ENCODE data around the gene EVA1C. TPM values are rescaled to one million over a fixed set of nuclear protein-coding genes. Genes with fewer than 3 reads are reported as not detected.

EVA1C gene
- total and polyA plus RNA-seq, 3 donors from 2014 or later = 28.4 to 47.0 (median 44.2) TPM

DNA sequence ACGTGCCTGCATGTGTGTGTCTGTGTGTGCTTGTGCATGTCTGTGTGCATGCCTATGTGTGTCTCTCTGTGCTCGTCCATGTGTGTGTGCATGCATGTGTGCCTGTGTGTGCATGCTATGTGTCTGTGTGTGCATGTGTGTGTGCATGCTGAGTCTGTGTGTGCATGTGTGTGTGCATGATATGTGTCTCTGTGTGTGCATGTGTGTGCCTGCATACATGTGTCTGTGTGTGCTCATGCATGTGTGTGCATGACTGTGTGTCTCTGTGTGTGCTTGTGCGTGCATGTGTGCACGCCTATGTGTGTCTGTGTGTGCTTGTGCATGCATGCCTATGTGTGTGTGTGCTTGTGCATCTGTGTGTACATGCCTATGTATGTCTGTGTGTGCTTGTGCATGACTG, 120.5 kb downstream of the EVA1C start:
- no peaks in the 10 kb centered on the region for H3K9me3 ChIP-seq
- no peak overlapping the region for H3K4me3 ChIP-seq
- H3K4me1 ChIP-seq = no peaks in the 10 kb centered on the region
- intact Hi-C loops (cut with DNase I; ENCODE audit: low total_unique reads) = no loop called here
- 77 to 83% methylated on average over 4 of the region's 4 CpGs for WGBS, 2 donors
- no peaks in the 10 kb centered on the region for H3K27me3 ChIP-seq
- TF ChIP-seq, protein P1, sequence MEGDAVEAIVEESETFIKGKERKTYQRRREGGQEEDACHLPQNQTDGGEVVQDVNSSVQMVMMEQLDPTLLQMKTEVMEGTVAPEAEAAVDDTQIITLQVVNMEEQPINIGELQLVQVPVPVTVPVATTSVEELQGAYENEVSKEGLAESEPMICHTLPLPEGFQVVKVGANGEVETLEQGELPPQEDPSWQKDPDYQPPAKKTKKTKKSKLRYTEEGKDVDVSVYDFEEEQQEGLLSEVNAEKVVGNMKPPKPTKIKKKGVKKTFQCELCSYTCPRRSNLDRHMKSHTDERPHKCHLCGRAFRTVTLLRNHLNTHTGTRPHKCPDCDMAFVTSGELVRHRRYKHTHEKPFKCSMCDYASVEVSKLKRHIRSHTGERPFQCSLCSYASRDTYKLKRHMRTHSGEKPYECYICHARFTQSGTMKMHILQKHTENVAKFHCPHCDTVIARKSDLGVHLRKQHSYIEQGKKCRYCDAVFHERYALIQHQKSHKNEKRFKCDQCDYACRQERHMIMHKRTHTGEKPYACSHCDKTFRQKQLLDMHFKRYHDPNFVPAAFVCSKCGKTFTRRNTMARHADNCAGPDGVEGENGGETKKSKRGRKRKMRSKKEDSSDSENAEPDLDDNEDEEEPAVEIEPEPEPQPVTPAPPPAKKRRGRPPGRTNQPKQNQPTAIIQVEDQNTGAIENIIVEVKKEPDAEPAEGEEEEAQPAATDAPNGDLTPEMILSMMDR (IDR thresholded peaks at IDR 0.05) = no peak
- TF ChIP-seq POLR2A (IDR thresholded peaks at IDR 0.05) = no peak
- no peak for DNase-seq
- no peak overlapping the region for H3K27ac ChIP-seq
- no peaks in the 10 kb centered on the region for H3K36me3 ChIP-seq (ENCODE audit: low read depth, missing control alignments)

DNA sequence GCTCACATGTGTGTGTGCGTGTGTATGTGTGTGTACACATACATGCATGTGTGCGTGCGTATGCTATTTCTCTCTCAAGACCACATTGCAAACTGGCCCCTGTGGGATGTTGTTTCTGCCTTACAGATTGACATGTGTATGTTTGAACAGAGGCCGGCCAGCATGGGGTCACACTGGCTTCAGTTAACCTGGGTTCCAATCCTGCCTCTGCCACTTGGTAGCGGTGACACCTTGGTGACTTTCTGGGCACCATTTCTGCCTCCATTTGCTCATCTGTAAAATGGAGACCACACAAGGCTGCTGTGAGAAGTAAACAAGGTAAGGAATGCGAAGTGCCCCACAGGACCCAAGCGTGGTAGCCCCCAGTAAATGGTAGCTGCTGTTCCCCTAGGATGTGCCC, 121.1 kb downstream of the EVA1C start:
- Histone ChIP-seq H3K27me3 (no peaks in the 10 kb centered on the region), H3K27ac (no peak overlapping the region)
- intact Hi-C loops (cut with DNase I; ENCODE audit: low total_unique reads) = no loop called here

GRCh38 chr21:32534113-32534512, 121.6 kb downstream of the EVA1C start:
- 72 to 81% methylated on average over 5 to 8 of the region's 8 CpGs for WGBS, 2 donors
- Histone ChIP-seq H3K9me3 (no peaks in the 10 kb centered on the region), H3K4me3 (no peak overlapping the region), H3K27ac (no peak overlapping the region), H3K27me3 (no peaks in the 10 kb centered on the region), H3K4me1 (no peaks in the 10 kb centered on the region), H3K36me3 (ENCODE audit: low read depth, missing control alignments) (no peaks in the 10 kb centered on the region)
- intact Hi-C loops (cut with DNase I; ENCODE audit: low total_unique reads) = no loop called here
- no peak for DNase-seq
- TF ChIP-seq POLR2A (IDR thresholded peaks at IDR 0.05) = no peak
- TF ChIP-seq, protein P1 (IDR thresholded peaks at IDR 0.05) = no peak

More for the DNA sequence above, 121.1 kb downstream of the EVA1C start:
- no peak overlapping the region for H3K4me3 ChIP-seq
- TF ChIP-seq POLR2A (IDR thresholded peaks at IDR 0.05) = no peak
- TF ChIP-seq, protein P1 (IDR thresholded peaks at IDR 0.05) = no peak
- H3K36me3 ChIP-seq (ENCODE audit: low read depth, missing control alignments) = no peaks in the 10 kb centered on the region
- no peaks in the 10 kb centered on the region for H3K9me3 ChIP-seq
- no peaks in the 10 kb centered on the region for H3K4me1 ChIP-seq
- no peak for DNase-seq
- WGBS, 2 donors = 89 to 97% methylated on average over 6 to 7 of the region's 7 CpGs

- 97 to 98% methylated on average over 7 of the region's 7 CpGs for whole genome bisulfite sequencing, 2 donors
- H3K36me3 ChIP-seq (ENCODE audit: low read depth, missing control alignments) = no peaks in the 10 kb centered on the region
- intact Hi-C loops (cut with DNase I; ENCODE audit: low total_unique reads) = no loop called here
- no peak overlapping the region for H3K4me3 ChIP-seq
- H3K9me3 ChIP-seq = no peaks in the 10 kb centered on the region
- H3K4me1 ChIP-seq = no peaks in the 10 kb centered on the region
- TF ChIP-seq, protein P1 (IDR thresholded peaks at IDR 0.05) = no peak
- no peak for TF ChIP-seq POLR2A (IDR thresholded peaks at IDR 0.05)
- no peaks in the 10 kb centered on the region for H3K27me3 ChIP-seq
- no peak for DNase-seq
- H3K27ac ChIP-seq = no peak overlapping the region
These were observed 123.1 kb downstream of the EVA1C start for GRCh38 chr21:32535612-32536011.

DNA sequence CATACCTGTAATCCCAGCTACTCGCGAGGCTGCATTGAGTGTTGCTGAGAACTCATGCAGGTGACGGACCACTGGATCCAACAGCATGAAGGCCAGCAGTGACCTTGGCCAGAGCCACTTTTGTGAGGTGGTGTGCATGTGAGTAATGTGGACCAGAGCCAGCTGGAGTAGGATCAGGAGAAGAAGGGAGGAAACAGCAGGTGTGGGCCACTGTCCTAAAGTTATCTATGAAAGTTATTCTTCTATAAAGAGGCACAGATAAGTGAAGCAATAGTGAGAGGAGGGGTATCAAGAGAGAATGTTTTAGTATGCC, 125.0 kb downstream of the EVA1C start:
- TF ChIP-seq POLR2A (IDR thresholded peaks at IDR 0.05) = no peak
- TF ChIP-seq, protein P1 (IDR thresholded peaks at IDR 0.05) = no peak
- Histone ChIP-seq H3K27ac (no peak overlapping the region), H3K4me3 (no peak overlapping the region), H3K27me3 (no peaks in the 10 kb centered on the region), H3K4me1 (no peaks in the 10 kb centered on the region), H3K36me3 (ENCODE audit: low read depth, missing control alignments) (no peaks in the 10 kb centered on the region), H3K9me3 (no peaks in the 10 kb centered on the region)
- intact Hi-C loops (cut with DNase I; ENCODE audit: low total_unique reads) = no loop called here
- 88 to 92% methylated on average over 3 of the region's 3 CpGs for WGBS, 2 donors
- DNase-seq = no peak
